HepG2 (cell line): Measurements from ENCODE around the gene CEACAM4. TPM values are rescaled to one million over a fixed set of nuclear protein-coding genes. Genes with fewer than 3 reads are reported as not detected.

ENCODE experiments used
- MEIS1 ChIP-seq: sonication (generic); formaldehyde crosslinking; IDR thresholded peaks from 2 replicates; pipeline ENCODE4 v1.9.0; 2021; ENCODE audit warnings: mild to moderate bottlenecking, missing genetic modification reagents, moderate library complexity, borderline replicate concordance
- PAWR ChIP-seq: sonication (generic); formaldehyde crosslinking; IDR thresholded peaks from 2 replicates; pipeline ENCODE4 v1.4.0; 2020; ENCODE audit warnings: missing genetic modification reagents, mild to moderate bottlenecking, borderline replicate concordance
- THRA ChIP-seq: sonication (generic); formaldehyde crosslinking; IDR thresholded peaks from 2 replicates; pipeline ENCODE4 v1.4.0; 2020; ENCODE audit warnings: missing genetic modification reagents, borderline replicate concordance
- ZFP1 ChIP-seq: IDR thresholded peaks from 2 replicates; pipeline ENCODE4 v1.6.1; 2016
- ZNF713 ChIP-seq: sonication (generic); formaldehyde crosslinking; IDR thresholded peaks from 2 replicates; pipeline ENCODE4 v1.4.0; 2020; ENCODE audit warnings: mild to moderate bottlenecking, missing genetic modification reagents
- polyA plus RNA-seq, 8 experiments: library from polyadenylated mRNA; depleted of rRNA in 3 of 8; stranded (reverse) in 7 of 8; unstranded in 1 of 8; fragments of >200 nt; fragmentation: Illumina TruSeq in 4 of 8; extraction: Trizol in 4 of 8; gene quantifications; 2 replicates each; pipeline versions ENCODE4 v1.2.1 to v1.2.3, GENCODE V29; 2011 to 2016; ENCODE audit warnings: low read depth in 4 of 8, missing spikeins in 1 of 8, mixed read lengths in 1 of 8; ENCODE audit not compliant: insufficient read depth in 1 of 8
- total RNA-seq, 5 experiments: library from RNA; depleted of rRNA; stranded (reverse); fragments of >200 nt; fragmentation: Illumina TruSeq; extraction: Trizol; gene quantifications; 2 replicates each; pipeline ENCODE4 v1.2.3, GENCODE V29; 2016; ENCODE audit warnings: low read depth in 1 of 5
- TF ChIP-seq, protein P1 (sequence below): sonication (generic); formaldehyde crosslinking; IDR thresholded peaks from 2 replicates; pipeline ENCODE4 v1.4.0; 2020; ENCODE audit warnings: mild to moderate bottlenecking, missing genetic modification reagents, borderline replicate concordance

The CEACAM4 gene
- total and polyA plus RNA-seq, 2 of the 13 experiments (the other 11 are each of a cell fraction or from before 2014, with no cell fraction given), result not detected

- TF ChIP-seq, protein P1, sequence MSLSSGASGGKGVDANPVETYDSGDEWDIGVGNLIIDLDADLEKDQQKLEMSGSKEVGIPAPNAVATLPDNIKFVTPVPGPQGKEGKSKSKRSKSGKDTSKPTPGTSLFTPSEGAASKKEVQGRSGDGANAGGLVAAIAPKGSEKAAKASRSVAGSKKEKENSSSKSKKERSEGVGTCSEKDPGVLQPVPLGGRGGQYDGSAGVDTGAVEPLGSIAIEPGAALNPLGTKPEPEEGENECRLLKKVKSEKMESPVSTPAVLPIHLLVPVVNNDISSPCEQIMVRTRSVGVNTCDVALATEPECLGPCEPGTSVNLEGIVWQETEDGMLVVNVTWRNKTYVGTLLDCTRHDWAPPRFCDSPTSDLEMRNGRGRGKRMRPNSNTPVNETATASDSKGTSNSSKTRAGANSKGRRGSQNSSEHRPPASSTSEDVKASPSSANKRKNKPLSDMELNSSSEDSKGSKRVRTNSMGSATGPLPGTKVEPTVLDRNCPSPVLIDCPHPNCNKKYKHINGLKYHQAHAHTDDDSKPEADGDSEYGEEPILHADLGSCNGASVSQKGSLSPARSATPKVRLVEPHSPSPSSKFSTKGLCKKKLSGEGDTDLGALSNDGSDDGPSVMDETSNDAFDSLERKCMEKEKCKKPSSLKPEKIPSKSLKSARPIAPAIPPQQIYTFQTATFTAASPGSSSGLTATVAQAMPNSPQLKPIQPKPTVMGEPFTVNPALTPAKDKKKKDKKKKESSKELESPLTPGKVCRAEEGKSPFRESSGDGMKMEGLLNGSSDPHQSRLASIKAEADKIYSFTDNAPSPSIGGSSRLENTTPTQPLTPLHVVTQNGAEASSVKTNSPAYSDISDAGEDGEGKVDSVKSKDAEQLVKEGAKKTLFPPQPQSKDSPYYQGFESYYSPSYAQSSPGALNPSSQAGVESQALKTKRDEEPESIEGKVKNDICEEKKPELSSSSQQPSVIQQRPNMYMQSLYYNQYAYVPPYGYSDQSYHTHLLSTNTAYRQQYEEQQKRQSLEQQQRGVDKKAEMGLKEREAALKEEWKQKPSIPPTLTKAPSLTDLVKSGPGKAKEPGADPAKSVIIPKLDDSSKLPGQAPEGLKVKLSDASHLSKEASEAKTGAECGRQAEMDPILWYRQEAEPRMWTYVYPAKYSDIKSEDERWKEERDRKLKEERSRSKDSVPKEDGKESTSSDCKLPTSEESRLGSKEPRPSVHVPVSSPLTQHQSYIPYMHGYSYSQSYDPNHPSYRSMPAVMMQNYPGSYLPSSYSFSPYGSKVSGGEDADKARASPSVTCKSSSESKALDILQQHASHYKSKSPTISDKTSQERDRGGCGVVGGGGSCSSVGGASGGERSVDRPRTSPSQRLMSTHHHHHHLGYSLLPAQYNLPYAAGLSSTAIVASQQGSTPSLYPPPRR (CRISPR knock-in tag), result no peak
- TF ChIP-seq ZFP1 (CRISPR knock-in tag), result no peak
- TF ChIP-seq ZNF713 (CRISPR knock-in tag), result no peak
- no peak for TF ChIP-seq MEIS1 (CRISPR knock-in tag)
- TF ChIP-seq PAWR (CRISPR knock-in tag), result no peak
- no peak for TF ChIP-seq THRA (CRISPR knock-in tag)
Observed at GRCh38 chr19:41601771-41602170, 25.1 kb downstream of the CEACAM4 start (continued).
